HEK293 (cell line): ENCODE measurements around the gene THAP2.
A peak's percentile ranks its signal among the peaks of the same experiment; 100 is the strongest.

Experiments
- BCL11A ChIP-seq: fragments of 450-650 bp; formaldehyde crosslinking; IDR thresholded peaks from 2 replicates; pipeline ENCODE4 v1.5.1; 2016; ENCODE audit warnings: low read depth, missing biosample characterization, missing genetic modification characterization
- GLI4 ChIP-seq: fragments of 450-650 bp; formaldehyde crosslinking; IDR thresholded peaks from 2 replicates; pipeline ENCODE4 v1.5.1; 2016; ENCODE audit warnings: missing biosample characterization, missing genetic modification characterization
- KLF10 ChIP-seq: fragments of 450-650 bp; IDR thresholded peaks from 2 replicates; pipeline ENCODE4 v1.5.1; 2018; ENCODE audit warnings: missing biosample characterization, mild to moderate bottlenecking, missing genetic modification characterization
- KLF17 ChIP-seq: fragments of 450-650 bp; formaldehyde crosslinking; IDR thresholded peaks from 2 replicates; pipeline ENCODE4 v1.5.1; 2016; ENCODE audit warnings: missing biosample characterization, missing genetic modification characterization
- SP7 ChIP-seq: fragments of 450-650 bp; formaldehyde crosslinking; IDR thresholded peaks from 2 replicates; pipeline ENCODE4 v1.5.1; 2016; ENCODE audit warnings: missing biosample characterization, missing genetic modification characterization
- WT1 ChIP-seq: fragments of 450-650 bp; formaldehyde crosslinking; IDR thresholded peaks from 2 replicates; pipeline ENCODE4 v1.5.1; 2016; ENCODE audit warnings: missing biosample characterization, missing genetic modification characterization
- ZBTB1 ChIP-seq: fragments of 450-650 bp; formaldehyde crosslinking; IDR thresholded peaks from 2 replicates; pipeline ENCODE4 v1.5.1; 2016; ENCODE audit warnings: missing biosample characterization, missing genetic modification characterization
- ZBTB20 ChIP-seq: fragments of 450-650 bp; formaldehyde crosslinking; IDR thresholded peaks from 2 replicates; pipeline ENCODE4 v1.5.1; 2016; ENCODE audit warnings: missing biosample characterization, missing genetic modification characterization
- ZBTB21 ChIP-seq: fragments of 450-650 bp; formaldehyde crosslinking; IDR thresholded peaks from 2 replicates; pipeline ENCODE4 v1.5.1; 2017; ENCODE audit warnings: missing biosample characterization, missing genetic modification characterization
- ZBTB49 ChIP-seq: fragments of 450-650 bp; formaldehyde crosslinking; IDR thresholded peaks from 2 replicates; pipeline ENCODE4 v1.5.1; 2016; ENCODE audit warnings: missing biosample characterization, missing genetic modification characterization, low read depth
- ZBTB8A ChIP-seq: fragments of 450-650 bp; formaldehyde crosslinking; IDR thresholded peaks from 2 replicates; pipeline ENCODE4 v1.5.1; 2016; ENCODE audit warnings: missing biosample characterization, missing genetic modification characterization
- ZNF132 ChIP-seq: fragments of 450-650 bp; formaldehyde crosslinking; IDR thresholded peaks from 2 replicates; pipeline ENCODE4 v1.5.1; 2017; ENCODE audit warnings: missing biosample characterization, missing genetic modification characterization, borderline replicate concordance
- ZNF146 ChIP-seq: fragments of 450-650 bp; formaldehyde crosslinking; IDR thresholded peaks from 2 replicates; pipeline ENCODE4 v1.5.1; 2016; ENCODE audit warnings: missing biosample characterization, missing genetic modification characterization
- ZNF157 ChIP-seq: fragments of 450-650 bp; formaldehyde crosslinking; IDR thresholded peaks from 2 replicates; pipeline ENCODE4 v1.5.1; 2016; ENCODE audit warnings: missing biosample characterization, missing genetic modification characterization
- ZNF16 ChIP-seq: fragments of 450-650 bp; formaldehyde crosslinking; IDR thresholded peaks from 2 replicates; pipeline ENCODE4 v1.5.1; 2016; ENCODE audit warnings: low read depth, missing biosample characterization, missing genetic modification characterization
- ZNF174 ChIP-seq: fragments of 450-650 bp; formaldehyde crosslinking; IDR thresholded peaks from 2 replicates; pipeline ENCODE4 v1.5.0; 2017; ENCODE audit warnings: missing biosample characterization, mild to moderate bottlenecking, missing genetic modification characterization
- ZNF175 ChIP-seq: fragments of 450-650 bp; formaldehyde crosslinking; IDR thresholded peaks from 2 replicates; pipeline ENCODE4 v1.5.1; 2016; ENCODE audit warnings: missing biosample characterization, missing genetic modification characterization
- ZNF221 ChIP-seq: fragments of 450-650 bp; formaldehyde crosslinking; IDR thresholded peaks from 2 replicates; pipeline ENCODE4 v1.5.1; 2017; ENCODE audit warnings: missing biosample characterization, missing genetic modification characterization, borderline replicate concordance
- ZNF24 ChIP-seq: fragments of 450-650 bp; formaldehyde crosslinking; IDR thresholded peaks from 2 replicates; pipeline ENCODE4 v1.5.1; 2016; ENCODE audit warnings: missing biosample characterization, missing genetic modification characterization
- ZNF280C ChIP-seq: fragments of 450-650 bp; formaldehyde crosslinking; IDR thresholded peaks from 2 replicates; pipeline ENCODE4 v1.5.1; 2016; ENCODE audit warnings: missing biosample characterization, missing genetic modification characterization
- ZNF292 ChIP-seq: fragments of 450-650 bp; formaldehyde crosslinking; IDR thresholded peaks from 2 replicates; pipeline ENCODE4 v1.5.1; 2016; ENCODE audit warnings: low read depth, missing biosample characterization, missing genetic modification characterization, borderline replicate concordance
- ZNF302 ChIP-seq: fragments of 450-650 bp; formaldehyde crosslinking; IDR thresholded peaks from 2 replicates; pipeline ENCODE4 v1.5.1; 2016; ENCODE audit warnings: missing biosample characterization, missing genetic modification characterization, low read depth
- ZNF324 ChIP-seq: fragments of 450-650 bp; formaldehyde crosslinking; IDR thresholded peaks from 2 replicates; pipeline ENCODE4 v1.5.1; 2016; ENCODE audit warnings: missing biosample characterization, missing genetic modification characterization
- ZNF341 ChIP-seq: fragments of 450-650 bp; formaldehyde crosslinking; IDR thresholded peaks from 2 replicates; pipeline ENCODE4; 2016; ENCODE audit warnings: low read depth, missing biosample characterization, missing genetic modification characterization
- ZNF449 ChIP-seq: fragments of 450-650 bp; formaldehyde crosslinking; IDR thresholded peaks from 2 replicates; pipeline ENCODE4 v1.5.1; 2017; ENCODE audit warnings: missing biosample characterization, mild to moderate bottlenecking, missing genetic modification characterization, moderate library complexity
- ZNF501 ChIP-seq: fragments of 450-650 bp; formaldehyde crosslinking; IDR thresholded peaks from 2 replicates; pipeline ENCODE4 v1.5.1; 2016; ENCODE audit warnings: missing biosample characterization, missing genetic modification characterization
- ZNF529 ChIP-seq: fragments of 450-650 bp; formaldehyde crosslinking; IDR thresholded peaks from 2 replicates; pipeline ENCODE4 v1.5.1; 2017; ENCODE audit warnings: missing genetic modification characterization, missing biosample characterization; ENCODE audit not compliant: insufficient replicate concordance
- ZNF561 ChIP-seq: fragments of 450-650 bp; IDR thresholded peaks from 2 replicates; pipeline ENCODE4 v1.5.1; 2018; ENCODE audit warnings: missing biosample characterization, missing genetic modification characterization, borderline replicate concordance
- ZNF610 ChIP-seq: fragments of 450-650 bp; formaldehyde crosslinking; IDR thresholded peaks from 2 replicates; pipeline ENCODE4 v1.5.1; 2016; ENCODE audit warnings: missing biosample characterization, missing genetic modification characterization, borderline replicate concordance
- ZNF621 ChIP-seq: fragments of 450-650 bp; formaldehyde crosslinking; IDR thresholded peaks from 2 replicates; pipeline ENCODE4 v1.5.1; 2017; ENCODE audit warnings: missing biosample characterization, missing genetic modification characterization
- ZNF624 ChIP-seq: fragments of 450-650 bp; formaldehyde crosslinking; IDR thresholded peaks from 2 replicates; pipeline ENCODE4 v1.5.1; 2017; ENCODE audit warnings: missing biosample characterization, missing genetic modification characterization
- ZNF670 ChIP-seq: fragments of 450-650 bp; formaldehyde crosslinking; IDR thresholded peaks from 2 replicates; pipeline ENCODE4 v1.5.1; 2016; ENCODE audit warnings: missing biosample characterization, missing genetic modification characterization, low read depth
- ZNF677 ChIP-seq: fragments of 450-650 bp; IDR thresholded peaks from 2 replicates; pipeline ENCODE4 v1.5.0; 2018; ENCODE audit warnings: missing biosample characterization, mild to moderate bottlenecking, missing genetic modification characterization, moderate library complexity
- ZNF76 ChIP-seq: fragments of 450-650 bp; formaldehyde crosslinking; IDR thresholded peaks from 2 replicates; pipeline ENCODE4; 2016; ENCODE audit warnings: low read depth, missing biosample characterization, missing genetic modification characterization, borderline replicate concordance

THAP2 gene

GRCh38 chr12:71663561-71664410, at the start of gene THAP2, which contains the start of gene ZFC3H1 (continued):
- TF ChIP-seq BCL11A = no peak; the same call in 1 of the 2 replicates
- TF ChIP-seq KLF17 (tag by site-specific recombination) = no peak; the same call in 1 of the 2 replicates
- no peak for TF ChIP-seq GLI4 (tag by site-specific recombination)
- no peak for TF ChIP-seq ZNF221
- peak; percentile 59; the same call in 1 of the 2 replicates for TF ChIP-seq ZNF341 (tag by site-specific recombination)
- TF ChIP-seq ZNF16 = no peak
- TF ChIP-seq ZNF610 (tag by site-specific recombination) = peak; percentile 72
- no peak for TF ChIP-seq ZNF174
- no peak for TF ChIP-seq ZNF302 (tag by site-specific recombination)
- no peak for TF ChIP-seq ZNF280C
- TF ChIP-seq ZNF24 (tag by site-specific recombination) = peak; percentile 25; the same call in 1 of the 2 replicates
- TF ChIP-seq ZNF157 = no peak
- TF ChIP-seq ZNF621 (tag by site-specific recombination) = no peak
- TF ChIP-seq WT1 (tag by site-specific recombination) = peak; percentile 22; the same call in 1 of the 2 replicates
- TF ChIP-seq ZNF146 = no peak
- no peak for TF ChIP-seq ZNF677 (tag by site-specific recombination)
- peak; percentile 21; the same call in 1 of the 2 replicates for TF ChIP-seq ZNF324
- TF ChIP-seq ZNF76 = peak; percentile 77
- TF ChIP-seq ZBTB1 (tag by site-specific recombination) = no peak
- 0 out of 2 replicates have a peak, but pooled peaks have one; percentile 34 for TF ChIP-seq SP7 (tag by site-specific recombination)
- peak; percentile 52 for TF ChIP-seq ZBTB8A (tag by site-specific recombination)
- TF ChIP-seq ZNF670 (tag by site-specific recombination) = no peak
- no peak for TF ChIP-seq ZNF449 (tag by site-specific recombination)
- TF ChIP-seq ZNF175 (tag by site-specific recombination) = no peak
- no peak for TF ChIP-seq ZNF132 (tag by site-specific recombination)
- no peak for TF ChIP-seq ZNF529 (tag by site-specific recombination)
- peak; percentile 73 for TF ChIP-seq ZNF561 (tag by site-specific recombination)
- no peak for TF ChIP-seq ZBTB21 (tag by site-specific recombination)
- TF ChIP-seq KLF10 (tag by site-specific recombination) = peak; percentile 96
- peak; percentile 14; the same call in 1 of the 2 replicates for TF ChIP-seq ZNF501
- no peak for TF ChIP-seq ZNF624 (tag by site-specific recombination)
- peak; percentile 90 for TF ChIP-seq ZBTB20
- TF ChIP-seq ZNF292 (tag by site-specific recombination) = no peak
- no peak for TF ChIP-seq ZBTB49
